Stimulated activated CD4-positive, alpha-beta T cell treated with anti-CD3 and anti-CD28 coated beads, Interleukin-12 subunit alpha, Interleukin-12 subunit beta, amount 100 ng/mL, for 48 hours (primary cell): ENCODE measurements around the gene ZG16B.

Experiments
- DNase-seq, 3 donors: peaks; one replicate each; pipeline ENCODE4 v3.0.0-alpha.2; 2020; ENCODE audit warnings: low read depth in 2 of 3, low spot score in 1 of 3

ZG16B gene, protein sequence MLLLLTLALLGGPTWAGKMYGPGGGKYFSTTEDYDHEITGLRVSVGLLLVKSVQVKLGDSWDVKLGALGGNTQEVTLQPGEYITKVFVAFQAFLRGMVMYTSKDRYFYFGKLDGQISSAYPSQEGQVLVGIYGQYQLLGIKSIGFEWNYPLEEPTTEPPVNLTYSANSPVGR

DNA sequence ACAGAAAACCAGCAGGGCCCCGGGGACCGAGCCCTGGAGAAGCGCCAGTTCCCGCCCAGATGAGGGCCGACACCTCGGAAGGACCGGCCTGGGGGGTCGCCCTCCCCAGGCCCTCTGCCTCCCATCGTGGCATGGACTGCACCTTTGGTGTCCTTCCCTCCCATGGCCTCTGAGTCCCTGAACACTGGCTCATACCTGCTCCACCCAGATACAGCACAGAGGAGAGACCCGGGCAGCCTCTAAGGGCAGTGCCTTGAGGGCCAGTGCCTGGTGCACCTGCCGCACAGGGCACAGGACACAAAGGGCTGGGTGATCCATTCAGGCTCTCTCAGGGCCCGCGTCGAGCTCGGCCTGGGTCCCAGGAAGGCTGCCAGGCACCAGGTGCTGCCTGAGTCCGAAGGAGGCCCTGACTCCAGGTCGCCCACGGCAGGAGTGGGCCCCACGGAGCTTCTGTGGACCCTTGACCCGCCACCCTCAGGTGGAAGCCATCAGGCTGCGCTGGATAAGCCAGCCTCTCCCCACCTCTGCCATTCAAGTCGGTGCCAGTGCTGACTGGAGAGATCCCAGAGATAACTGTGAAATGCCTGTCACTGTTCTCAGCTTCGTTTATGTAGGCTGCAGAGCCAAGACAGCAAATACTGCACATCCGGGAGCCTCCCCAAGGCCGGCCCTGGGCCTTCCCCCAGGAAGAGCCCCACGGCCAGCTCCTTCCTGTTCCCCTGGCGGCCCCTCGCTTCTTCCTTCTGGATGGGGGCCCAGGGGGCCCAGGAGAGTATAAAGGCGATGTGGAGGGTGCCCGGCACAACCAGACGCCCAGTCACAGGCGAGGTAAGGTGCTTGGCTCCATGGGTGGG is at the start of gene ZG16B:
Gene ZG16B (plus strand): TSS at position 803 of the 854 bp plus-strand sequence. CDS start 139 bp downstream, outside the sequence.
- DNase-seq, result no peak

DNA sequence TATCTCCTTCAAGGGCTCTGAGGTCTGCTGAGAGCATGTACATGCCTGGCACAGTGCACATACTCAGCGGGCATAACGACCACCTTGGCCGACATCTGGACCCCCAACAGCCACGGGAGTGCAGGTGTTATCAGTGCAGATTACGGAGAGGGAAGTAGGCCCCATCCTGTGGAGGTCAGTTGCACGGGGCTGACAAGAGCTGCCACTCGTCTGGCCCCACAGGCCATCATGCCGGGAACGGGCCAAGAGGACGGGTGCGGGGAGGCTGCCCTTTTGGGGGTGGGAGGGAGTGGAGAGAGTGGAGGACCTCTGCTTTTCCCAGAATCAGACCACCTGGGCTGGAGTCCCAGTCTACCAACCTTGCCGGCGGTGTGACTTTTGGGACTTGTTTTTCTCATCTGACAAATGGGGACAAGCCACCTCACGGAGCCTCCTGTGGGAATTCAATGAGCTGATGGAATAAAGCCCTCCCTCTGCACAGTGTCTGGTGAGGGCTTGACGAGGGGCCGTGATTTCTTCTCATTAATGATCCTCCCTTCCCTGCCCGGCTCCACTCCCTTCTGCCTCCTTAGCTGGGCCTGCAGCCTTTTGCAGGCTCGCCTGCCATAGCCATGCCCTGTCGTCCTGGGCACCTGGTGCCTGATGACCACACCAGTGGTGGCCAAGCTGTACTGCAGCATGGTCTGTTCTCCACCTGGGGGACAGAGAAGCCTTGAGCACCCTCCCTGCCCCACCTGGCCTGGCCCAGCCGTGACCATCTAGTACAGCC is 47.3 kb upstream of the ZG16B start:
- DNase-seq, result no peak

DNA sequence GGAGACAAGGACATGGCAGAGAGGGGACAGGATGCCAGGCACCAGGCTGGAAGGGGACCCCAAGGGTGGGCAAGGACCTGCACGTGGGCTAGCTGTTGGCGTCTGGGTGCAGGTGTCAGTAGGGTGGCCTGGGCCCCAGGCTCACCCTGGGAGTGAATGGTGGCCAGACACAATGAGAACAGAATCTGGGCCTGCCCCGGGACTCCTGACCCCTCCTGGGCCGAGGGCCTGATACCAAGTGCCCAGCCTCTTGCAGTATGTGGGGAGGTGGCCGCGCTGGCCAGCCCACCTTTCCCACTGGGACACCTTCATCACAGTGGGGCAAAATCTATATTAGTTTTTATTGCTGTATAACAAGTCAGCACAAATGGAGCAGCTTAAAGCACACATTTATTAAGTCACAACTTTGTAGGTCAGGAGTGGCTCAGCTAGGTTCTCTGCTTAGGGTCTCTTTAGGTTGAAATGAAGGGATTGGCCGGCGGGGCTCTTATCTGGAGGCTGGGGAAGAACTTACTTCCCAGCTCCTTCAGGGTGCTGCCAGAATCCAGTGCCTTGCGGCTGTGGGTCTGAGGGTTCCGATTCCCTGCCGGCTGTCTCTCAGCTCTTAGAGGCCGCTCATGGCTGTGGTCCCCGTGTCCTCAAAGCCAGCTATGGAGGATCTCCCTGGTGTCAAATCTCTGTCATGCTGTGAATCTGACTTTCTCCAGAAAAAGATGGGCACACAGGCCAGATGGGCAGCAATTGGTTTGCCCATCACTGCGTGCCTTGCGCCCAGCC is 46.3 kb upstream of the ZG16B start:
- DNase-seq, result no peak

DNA sequence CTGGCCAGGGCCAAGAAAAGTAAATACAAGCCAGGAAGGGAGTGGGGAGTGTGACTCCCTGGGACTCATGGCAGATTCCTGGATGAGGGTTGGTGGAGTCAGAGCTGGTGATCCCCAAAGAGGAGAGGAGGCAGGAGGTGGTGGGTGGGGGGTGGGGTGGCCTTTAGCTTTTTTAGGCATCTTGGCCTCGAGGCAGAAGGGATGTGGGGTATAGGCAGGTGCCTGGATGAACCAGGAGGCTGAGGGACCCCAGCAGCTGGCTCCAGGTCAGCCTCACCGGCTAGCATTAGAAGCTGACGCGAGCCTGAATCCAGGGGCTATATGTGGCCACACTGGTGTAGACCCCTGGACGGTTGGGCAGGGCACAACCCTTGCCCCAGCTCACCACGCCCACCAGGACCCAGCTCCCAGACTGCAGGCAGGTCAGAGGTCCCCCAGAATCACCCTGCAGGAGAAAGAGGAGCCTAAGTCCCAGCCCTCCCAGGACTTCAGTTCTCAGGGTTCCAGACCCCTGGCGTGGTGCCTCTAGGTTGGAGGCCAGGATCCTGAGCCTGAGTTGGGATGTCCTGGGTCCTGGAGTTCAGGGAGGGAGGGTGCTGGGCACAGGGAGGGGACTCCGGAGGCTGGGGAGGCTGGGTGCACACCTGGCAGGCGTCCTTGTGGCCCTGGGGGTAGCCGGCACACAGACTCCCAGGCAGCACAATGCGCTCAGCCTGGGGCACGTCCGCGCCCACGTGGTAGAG is 45.6 kb upstream of the ZG16B start:
- no peak for DNase-seq

DNA sequence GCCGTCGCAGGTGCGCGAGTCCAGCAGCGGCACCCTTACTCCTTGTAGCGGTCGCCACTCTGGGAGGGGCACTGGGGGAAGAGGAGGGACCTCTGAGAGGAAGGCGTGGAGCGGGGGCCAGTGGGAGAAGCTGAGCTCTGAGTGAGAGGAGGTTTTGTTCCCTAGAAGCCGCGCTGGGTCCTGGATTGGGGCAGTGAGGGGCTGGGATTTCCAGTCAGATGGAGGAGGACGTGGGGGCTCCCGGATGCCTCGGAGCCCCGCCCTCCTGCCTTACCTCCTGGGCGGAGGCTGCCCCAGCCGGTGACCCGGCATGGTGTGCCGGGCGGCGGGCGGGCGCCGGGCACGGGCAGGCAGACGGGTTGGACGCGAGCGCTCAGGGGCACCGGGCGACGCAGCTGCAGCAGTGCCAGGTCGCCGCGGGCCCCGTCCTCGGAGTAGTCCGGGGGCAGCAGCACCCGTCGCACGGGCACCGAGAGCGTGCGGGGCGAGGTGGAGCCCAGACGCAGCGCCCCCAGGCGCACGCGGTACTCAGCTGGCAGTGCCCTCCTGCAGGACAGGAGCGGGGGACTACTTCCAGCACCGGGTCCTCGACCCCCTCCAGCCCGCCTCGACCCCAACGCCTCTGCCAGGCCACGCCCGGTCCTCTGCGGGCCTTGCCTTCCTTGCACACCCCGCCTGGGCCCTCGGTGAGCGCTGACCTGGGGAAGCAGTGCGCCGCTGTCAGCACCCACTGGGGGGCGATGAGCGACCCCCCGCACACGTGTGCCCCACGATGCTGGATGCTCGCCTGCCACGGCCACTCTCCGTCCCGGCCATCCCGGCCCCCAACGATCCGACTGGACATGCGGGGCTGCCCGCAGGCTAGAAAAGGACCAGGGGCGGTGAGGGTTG is 44.8 kb upstream of the ZG16B start:
- peak in 1 of 3 donors; percentile 23 for DNase-seq

DNA sequence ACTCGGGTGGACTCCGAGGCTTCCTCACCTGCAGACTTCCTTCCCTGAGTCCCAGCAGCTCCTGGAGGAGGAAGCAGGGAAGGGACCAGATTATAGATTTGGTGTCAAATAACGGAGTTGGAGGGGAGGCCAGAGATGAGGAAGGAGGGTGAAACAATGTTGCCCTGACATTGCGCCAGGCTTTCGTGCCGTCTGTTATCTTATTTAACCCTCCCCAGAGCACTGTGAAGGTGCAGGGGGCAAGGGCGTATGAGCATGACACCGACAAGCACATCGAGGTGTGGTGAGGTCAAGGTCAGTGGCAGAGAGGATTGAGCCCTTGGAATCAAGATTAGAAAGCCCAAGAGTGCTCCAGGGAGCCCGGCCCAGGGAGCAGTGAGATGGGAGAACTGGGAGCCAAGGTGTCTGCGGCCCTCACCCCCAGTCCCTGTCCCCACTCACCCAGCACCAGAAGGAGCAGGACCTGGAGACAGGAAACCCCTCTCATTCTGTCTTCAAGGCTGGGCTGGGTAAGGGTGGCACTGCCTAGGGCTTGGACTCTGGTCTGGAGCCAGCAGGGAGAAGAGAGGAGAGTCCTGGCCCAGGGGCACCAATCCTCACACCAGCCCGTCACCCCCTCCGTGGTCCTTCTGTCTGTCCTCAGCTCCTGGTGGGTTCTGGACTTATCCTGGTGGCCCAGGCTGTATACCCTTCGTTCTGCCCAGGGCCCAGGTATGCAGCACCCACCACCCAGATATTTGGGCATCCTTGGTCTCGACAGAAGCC is 43.9 kb upstream of the ZG16B start:
- no peak for DNase-seq

DNA sequence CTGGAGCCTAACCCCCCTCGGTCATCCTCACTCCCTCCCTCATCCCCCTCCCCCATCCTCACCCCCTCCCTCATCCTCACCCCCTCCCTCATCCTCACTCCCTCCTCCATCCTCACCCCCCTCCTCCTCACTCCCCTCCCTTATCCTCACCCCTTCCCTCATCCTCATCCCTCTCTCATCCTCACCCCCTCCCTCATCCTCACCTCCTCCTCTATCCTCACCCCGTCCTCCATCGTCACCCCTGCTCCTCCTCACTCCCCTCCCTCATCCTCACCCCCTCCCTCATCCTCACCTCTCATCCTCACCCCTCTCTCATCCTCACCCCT is 43.3 kb upstream of the ZG16B start:
- no peak for DNase-seq

DNA sequence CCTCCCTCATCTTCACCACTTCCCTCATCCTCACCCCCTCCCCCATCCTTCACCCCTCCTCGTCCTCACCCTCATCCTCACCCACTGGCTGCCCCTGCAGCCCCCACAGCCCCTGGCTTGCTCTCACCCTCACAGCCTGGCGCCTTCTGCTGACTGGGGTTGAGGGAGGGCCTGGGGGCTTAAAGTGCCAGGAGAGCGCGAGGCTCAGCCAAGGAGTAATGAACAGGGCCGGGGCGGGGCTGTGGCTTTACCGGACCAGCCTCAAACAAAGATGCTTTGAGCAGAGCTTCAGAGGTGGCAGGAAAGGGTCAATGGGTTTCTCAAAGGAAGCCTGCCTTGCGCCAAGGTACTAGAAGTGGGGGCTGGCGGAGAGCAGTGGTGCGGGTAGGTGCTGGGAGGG is 42.7 kb upstream of the ZG16B start, which contains the start of gene PRSS33:
Gene PRSS33 (minus strand): TSS at position 155 of the 400 bp plus-strand sequence. CDS start 1,013 bp downstream, outside the sequence.
- DNase-seq, result no peak

DNA sequence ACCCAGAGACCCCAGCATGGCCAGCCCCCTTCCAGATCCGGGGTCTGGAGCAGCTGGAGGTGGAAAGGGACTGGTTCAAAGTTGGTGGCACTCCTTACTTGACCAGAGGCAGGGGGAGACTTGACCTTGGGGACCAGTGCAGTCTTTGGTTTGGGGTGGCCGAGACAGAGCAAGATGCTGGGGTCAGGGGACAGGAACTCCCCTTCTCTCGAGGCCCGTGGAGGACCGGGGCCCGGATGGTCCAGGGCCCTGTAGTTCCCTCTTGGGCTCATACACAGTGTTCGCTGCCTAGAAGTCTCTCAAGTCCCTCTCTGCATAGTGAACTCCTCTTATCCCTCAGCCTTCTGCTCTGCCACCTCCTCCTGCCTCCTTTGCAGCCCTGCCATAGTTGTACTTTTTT is 42.1 kb upstream of the ZG16B start:
- no peak for DNase-seq

DNA sequence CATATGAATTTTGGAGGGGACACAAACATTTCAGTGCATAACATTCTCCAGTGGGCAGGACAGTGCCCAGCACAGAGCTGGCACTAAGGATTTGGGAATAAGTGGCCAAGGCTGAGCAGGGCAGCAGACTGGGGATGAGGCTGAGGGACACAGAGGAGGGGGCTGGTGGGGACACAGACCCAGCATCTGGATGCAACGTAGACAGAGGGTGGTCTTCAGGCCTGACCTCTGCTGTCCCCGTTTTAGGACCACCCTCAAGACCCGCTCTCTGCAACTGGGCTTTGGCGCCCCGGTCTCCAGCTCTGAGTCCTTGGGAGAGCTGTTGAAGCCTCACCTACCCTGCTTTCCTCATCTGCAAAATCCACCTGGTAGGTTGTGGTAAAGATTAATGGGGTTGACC is 39.5 kb upstream of the ZG16B start:
- DNase-seq, result no peak

DNA sequence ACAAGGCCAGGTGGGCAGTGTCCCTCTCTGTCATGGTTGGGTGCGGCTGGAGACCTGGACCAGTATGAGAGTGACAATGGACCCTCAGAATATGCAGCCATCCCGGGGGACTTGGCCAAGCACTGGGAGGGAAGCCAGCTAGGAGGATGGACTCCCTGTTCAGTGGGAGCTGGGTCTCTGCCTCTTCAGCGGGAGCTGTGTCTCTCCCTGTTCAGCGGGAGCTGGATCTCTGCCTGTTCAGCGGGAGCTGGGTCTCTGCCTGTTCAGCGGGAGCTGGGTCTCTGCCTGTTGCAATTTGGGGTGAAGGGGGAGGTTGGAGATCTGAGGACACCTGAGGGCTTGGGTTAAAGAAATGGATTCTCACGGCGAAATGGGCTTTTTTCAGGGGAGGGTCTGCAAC is 38.9 kb upstream of the ZG16B start:
- DNase-seq, result no peak

DNA sequence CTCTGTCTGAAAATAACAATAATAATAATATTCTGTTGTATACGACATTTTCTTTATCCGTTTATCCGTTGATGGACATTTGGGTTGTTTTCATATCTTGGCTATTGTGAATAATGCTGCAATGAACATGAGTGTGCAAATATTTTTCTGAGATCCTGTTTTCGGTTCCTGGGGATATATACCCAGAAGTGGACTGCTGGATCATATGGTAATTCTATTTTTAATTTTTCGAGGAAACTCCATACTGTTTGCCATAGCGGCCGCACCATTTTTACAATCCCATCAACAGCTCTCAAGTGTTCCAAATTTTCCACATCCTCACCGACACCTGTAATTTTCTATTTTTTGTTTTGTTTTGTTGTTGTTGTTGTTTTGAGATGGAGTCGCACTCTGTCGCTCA is 37.2 kb upstream of the ZG16B start:
- no peak for DNase-seq

DNA sequence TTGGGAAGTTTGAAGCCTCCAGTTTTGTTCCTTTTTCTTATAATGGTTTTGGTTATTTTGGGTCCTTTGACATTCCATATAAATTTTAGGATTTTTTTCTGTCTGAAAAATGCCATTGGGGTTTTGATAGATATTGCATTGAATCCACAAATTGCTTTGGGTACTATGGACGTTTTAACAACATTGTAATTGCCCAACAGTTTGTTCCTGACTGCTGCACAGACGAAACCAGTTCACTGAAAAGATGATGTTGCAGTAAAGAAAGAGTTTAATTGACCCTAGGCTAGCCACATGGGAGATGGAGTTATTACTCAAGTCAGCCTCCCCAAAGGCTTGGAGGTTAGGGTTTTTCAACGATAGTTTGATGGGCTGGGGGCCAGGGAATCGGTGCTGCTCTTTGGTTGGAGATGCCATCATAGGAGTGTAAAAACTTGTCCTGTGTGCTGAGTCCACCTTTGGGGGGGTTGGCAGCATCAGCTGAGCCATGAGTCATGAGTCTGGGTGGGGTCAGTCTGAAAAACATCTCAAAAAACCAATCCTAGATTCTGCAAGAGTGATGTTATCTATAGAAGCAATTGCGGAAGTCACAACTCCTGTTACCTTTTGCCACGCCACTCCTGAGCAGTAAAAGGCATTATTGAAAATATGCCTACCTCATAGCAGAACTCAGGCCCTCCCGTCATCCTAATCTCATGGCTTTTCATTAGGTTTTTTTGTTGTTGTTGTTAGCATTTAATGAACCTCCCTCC is 34.5 kb upstream of the ZG16B start:
- DNase-seq, result no peak

DNA sequence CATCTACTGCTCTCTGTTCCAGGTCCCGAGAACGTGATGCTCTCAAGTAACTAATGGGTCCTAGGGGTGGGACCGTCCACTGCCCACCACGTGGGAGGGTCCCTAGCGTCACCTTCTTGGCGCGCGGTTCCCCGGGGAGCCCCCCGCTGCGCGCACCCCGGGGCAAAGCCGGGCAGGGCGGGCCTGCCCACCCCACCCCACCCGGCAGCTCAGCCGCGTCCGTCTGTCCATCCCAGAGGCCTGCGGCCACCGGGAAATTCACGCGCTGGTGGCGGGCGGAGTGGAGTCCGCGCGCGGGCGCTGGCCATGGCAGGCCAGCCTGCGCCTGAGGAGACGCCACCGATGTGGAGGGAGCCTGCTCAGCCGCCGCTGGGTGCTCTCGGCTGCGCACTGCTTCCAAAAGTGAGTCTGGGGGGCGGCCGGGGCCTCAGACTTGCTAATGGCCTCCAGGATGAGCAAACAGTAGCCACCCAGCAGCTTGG is 31.3 kb upstream of the ZG16B start:
- no peak for DNase-seq

DNA sequence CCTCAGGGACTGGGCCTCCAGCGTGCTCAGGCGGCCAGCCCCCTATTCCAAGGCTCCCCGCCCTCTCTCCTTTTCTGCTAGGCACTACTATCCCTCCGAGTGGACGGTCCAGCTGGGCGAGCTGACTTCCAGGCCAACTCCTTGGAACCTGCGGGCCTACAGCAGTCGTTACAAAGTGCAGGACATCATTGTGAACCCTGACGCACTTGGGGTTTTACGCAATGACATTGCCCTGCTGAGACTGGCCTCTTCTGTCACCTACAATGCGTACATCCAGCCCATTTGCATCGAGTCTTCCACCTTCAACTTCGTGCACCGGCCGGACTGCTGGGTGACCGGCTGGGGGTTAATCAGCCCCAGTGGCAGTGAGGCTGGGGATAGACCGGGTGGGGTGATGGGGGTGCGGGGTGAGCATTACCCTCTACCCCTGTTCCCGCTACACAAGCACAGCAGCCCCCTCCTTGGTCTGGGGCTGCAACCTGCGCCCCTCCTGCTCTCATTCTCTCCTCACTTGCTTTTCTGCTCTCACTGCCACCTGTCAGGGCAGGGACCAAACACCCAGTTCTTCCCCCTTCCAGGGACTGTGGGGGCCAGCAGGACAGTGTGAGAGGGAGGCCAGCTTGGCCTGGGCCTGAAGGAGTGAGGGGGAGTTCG is 30.8 kb upstream of the ZG16B start:
- no peak for DNase-seq

DNA sequence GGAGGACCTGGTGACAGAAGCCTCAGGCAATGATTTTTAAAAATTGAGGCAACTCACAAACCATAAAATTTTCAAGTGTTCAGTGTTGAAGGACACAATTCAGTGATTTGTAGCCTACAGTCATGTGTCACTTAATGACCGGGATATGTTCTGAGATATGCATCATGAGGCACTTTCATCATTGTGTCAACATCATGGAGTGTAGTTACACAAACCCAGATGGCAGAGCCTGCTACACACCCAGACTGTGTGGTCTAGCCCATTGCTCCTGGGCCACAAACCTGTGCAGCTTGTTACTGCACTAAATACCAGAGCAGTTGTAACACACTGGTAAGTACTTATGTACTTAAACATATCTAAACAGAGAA is 30.3 kb upstream of the ZG16B start:
- no peak for DNase-seq

DNA sequence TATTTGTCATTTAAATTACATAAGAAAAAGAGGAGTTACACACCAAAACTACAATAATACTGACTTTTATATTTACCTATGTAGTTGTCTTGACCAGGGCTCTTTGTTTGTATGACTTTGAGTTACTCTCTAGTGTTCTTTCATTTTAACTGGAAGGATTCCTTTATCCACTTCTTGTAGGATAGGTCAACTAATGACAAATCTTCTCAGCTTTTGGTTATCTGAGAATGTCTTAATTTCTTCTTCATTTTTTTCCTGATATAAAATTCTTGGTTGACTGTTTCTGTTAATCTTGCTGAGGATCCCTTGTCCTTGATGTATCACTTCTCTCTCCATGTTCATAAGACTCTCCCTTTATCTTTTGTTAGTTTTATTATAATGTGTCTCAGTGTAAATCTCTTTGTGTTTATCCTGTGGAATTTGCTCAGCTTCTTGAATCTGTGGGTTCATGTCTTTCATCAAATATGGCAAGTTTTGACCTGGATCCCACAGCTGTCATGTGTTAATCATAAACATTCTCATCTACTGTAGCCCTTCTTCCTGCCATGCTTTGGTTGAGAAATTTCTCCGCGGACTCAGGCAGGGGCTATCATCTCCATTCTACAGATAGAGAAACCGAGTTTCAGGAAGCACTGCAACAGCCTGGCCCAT is 26.4 kb upstream of the ZG16B start:
- DNase-seq, result no peak
